ENCODE results near the gene SMARCAD1. TPM values are rescaled to one million over a fixed set of nuclear protein-coding genes. Genes with fewer than 3 reads are reported as not detected.

SMARCAD1 gene
- total and polyA plus RNA-seq, 2 of the 8 experiments (the other 6 are each of a cell fraction or from before 2014, with no cell fraction given) = 24.1 to 59.4 TPM

DNA sequence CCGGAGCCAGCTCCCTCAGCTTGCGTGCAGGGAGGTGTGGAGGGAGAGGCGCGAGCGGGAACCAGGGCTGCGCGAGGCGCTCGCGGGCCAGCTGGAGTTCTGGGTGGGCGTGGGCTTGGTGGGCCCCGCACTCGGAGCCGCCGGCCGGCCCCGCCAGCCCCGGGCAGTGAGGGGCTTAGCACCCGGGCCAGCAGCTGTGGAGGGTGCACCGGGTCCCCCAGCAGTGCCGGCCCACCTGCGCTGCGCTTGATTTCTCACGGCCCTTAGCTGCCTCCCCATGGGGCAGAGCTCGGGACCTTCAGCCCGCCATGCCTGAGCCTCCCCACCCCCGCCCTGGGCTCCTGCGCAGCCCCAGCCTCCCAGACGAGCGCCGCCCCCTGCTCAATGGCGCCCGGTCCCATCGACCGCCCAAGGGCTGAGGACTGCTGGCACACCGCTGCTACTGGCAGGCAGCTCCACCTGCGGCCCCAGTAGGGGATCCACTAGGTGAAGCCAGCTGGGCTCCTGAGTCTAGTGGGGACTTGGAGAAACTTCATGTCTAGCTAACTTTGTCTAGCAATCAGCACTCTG is 37.8 kb upstream of the SMARCAD1 start (continued):
- TF ChIP-seq SP1 (IDR thresholded peaks at IDR 0.05; ENCODE audit: low read depth, low read length) = no peak
- no peak for TF ChIP-seq RNF2 (IDR thresholded peaks at IDR 0.05; ENCODE audit: borderline replicate concordance, low read depth, low read length, missing control alignments, poor library complexity, severe bottlenecking)
- no peak for TF ChIP-seq BRCA1 (IDR thresholded peaks at IDR 0.05; ENCODE audit: low read depth, low read length)
- TF ChIP-seq CREB1 (IDR thresholded peaks at IDR 0.05) = no peak
- no peak for TF ChIP-seq CHD2 (IDR thresholded peaks at IDR 0.05; ENCODE audit: low read length)
- no peak for TF ChIP-seq SP2 (IDR thresholded peaks at IDR 0.05; ENCODE audit: low read length)
- TF ChIP-seq CBX8 (IDR thresholded peaks at IDR 0.05; ENCODE audit: borderline replicate concordance, low read depth, low read length) = no peak
- no peak for TF ChIP-seq POLR2AphosphoS5 (IDR thresholded peaks at IDR 0.05; ENCODE audit: low read depth, low read length)

All from H1 (cell line).